ENCODE results near the gene ROBO3. TPM values are rescaled to one million over a fixed set of nuclear protein-coding genes. Genes with fewer than 3 reads are reported as not detected.

Gene ROBO3
- total and polyA plus RNA-seq, 10 donors = 13.2 to 43.2 (median 25.4) TPM

DNA sequence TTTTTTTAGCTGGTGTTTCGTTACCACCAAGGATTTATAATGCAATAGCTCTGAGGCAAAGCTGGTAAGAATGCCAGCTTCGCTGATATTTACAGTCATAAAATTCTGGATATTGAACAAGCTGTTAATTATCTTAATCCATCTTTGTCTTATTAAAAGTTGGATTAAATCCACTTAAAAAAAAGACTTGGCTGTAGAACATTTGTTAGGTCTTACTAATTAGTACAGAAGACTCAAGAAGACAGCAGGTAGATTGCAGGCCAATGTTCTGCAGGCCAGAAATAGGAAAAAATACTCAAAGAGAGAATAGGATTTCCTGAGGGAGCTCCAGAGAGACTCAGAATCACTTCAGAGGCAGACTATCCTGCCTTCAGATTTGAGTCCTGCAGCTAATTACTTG is 24.9 kb downstream of the ROBO3 start:
- intact Hi-C loops (cut with DNase I; ENCODE audit: low total_unique reads) = no loop called here

DNA sequence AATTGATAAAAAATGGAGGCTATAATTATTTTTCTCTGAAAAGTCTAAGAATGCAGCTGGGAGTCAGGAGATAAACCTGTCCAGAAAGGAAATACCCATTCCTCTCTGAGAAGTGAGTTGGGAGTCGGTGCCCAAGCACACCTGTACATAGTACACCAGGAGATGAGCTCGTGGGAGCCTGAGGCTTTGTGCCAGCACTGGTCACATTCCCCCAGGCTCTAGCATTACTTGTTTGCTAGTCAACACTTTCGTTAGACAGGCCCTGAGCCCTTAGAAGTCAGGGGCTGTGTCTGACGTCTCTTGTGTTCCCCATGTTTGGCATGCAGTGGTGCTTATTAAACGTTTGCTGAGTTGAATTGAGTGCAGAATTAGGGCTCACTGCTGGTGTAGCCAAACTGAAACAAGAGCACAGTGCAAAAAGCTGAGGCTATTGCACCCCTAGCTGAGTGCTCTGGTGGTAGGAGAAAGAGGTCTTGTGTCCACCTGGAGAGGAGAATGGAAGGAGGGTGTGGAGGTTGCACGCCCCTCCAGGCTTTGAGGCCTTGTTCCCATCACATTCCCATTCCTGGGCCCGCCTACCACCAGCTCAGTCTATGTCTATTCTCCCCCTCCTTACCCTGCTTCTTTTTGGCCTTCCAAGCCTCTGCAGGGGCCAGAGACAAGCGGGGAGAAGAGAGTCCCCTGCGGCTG is 25.6 kb downstream of the ROBO3 start:
- Histone ChIP-seq H3K27me3 (replicated peaks in 1 of 7) (peaks cover 0 to 4% (median 0%) of the 10 kb centered on the region in 7 donors), H3K4me1 (peaks cover 4 to 96% (median 53%) of the 10 kb centered on the region in 6 donors), H3K27ac (peak overlapping the region in 2 of 8 donors; percentile 14 to 88), H3K4me3 (no peak overlapping the region), H3K36me3 (peaks cover 0 to 56% (median 0%) of the 10 kb centered on the region in 6 donors), H3K9me3 (no peaks in the 10 kb centered on the region)
- intact Hi-C loops (cut with DNase I; ENCODE audit: low total_unique reads) = no loop called here
- WGBS, 5 donors = 69 to 87% (median 78%) methylated on average over 9 of the region's 9 CpGs
- DNase-seq = no peak
- no peak for TF ChIP-seq POLR2A (IDR thresholded peaks at IDR 0.05)
- TF ChIP-seq, protein P1, sequence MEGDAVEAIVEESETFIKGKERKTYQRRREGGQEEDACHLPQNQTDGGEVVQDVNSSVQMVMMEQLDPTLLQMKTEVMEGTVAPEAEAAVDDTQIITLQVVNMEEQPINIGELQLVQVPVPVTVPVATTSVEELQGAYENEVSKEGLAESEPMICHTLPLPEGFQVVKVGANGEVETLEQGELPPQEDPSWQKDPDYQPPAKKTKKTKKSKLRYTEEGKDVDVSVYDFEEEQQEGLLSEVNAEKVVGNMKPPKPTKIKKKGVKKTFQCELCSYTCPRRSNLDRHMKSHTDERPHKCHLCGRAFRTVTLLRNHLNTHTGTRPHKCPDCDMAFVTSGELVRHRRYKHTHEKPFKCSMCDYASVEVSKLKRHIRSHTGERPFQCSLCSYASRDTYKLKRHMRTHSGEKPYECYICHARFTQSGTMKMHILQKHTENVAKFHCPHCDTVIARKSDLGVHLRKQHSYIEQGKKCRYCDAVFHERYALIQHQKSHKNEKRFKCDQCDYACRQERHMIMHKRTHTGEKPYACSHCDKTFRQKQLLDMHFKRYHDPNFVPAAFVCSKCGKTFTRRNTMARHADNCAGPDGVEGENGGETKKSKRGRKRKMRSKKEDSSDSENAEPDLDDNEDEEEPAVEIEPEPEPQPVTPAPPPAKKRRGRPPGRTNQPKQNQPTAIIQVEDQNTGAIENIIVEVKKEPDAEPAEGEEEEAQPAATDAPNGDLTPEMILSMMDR (IDR thresholded peaks at IDR 0.05 in 8 of 11, conservative IDR thresholded peaks at IDR 0.05 in 3 of 11) = no peak
- TF ChIP-seq POLR2AphosphoS5 (IDR thresholded peaks at IDR 0.05) = no peak

More for the DNA sequence above, 24.9 kb downstream of the ROBO3 start:
- no peak for DNase-seq
- WGBS, 5 donors = 80 to 94% (median 88%) methylated on average over 2 of the region's 2 CpGs
- H3K27ac ChIP-seq = peak overlapping the region in 2 of 8 donors; percentile 22 to 32
- peaks cover 4 to 100% (median 57%) of the 10 kb centered on the region in 6 donors for H3K4me1 ChIP-seq
- no peak overlapping the region for H3K4me3 ChIP-seq
- peaks cover 0 to 4% (median 0%) of the 10 kb centered on the region in 7 donors for H3K27me3 ChIP-seq (replicated peaks in 1 of 7)
- no peaks in the 10 kb centered on the region for H3K9me3 ChIP-seq
- peaks cover 0 to 56% (median 0%) of the 10 kb centered on the region in 6 donors for H3K36me3 ChIP-seq
- TF ChIP-seq, protein P1 (IDR thresholded peaks at IDR 0.05 in 8 of 11, conservative IDR thresholded peaks at IDR 0.05 in 3 of 11) = no peak
- no peak for TF ChIP-seq POLR2A (IDR thresholded peaks at IDR 0.05)
- TF ChIP-seq POLR2AphosphoS5 (IDR thresholded peaks at IDR 0.05) = no peak

DNA sequence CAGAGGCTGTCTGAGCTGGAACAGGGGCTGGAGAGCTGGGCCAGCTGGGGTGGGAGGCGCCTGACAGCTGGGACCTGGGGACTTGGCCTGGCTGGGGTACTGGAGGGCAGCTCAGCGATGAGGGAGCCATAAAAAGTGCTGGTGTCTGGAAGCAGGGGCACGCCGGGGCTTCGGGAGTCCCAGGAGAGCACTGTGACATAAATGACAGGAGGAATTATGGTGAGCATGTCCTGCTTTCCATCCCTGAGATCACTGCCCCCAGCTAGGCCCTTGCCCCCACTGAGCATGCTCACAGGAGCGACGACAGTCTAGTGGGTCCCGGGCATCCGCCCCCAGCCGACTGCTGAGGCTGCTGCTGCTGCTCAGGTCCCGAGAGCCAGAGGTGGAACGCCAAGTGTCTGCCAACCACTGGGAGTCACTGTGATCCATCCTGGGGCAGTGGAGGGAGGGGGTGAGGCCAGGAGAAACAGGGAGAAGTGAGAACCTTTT is 26.2 kb downstream of the ROBO3 start:
- Histone ChIP-seq H3K27ac (peak overlapping the region in 2 of 8 donors; percentile 86 to 88), H3K4me1 (peaks cover 4 to 90% (median 50%) of the 10 kb centered on the region in 6 donors), H3K27me3 (replicated peaks in 1 of 7) (peaks cover 0 to 4% (median 0%) of the 10 kb centered on the region in 7 donors), H3K4me3 (no peak overlapping the region), H3K36me3 (peaks cover 0 to 54% (median 0%) of the 10 kb centered on the region in 6 donors), H3K9me3 (no peaks in the 10 kb centered on the region)
- WGBS, 5 donors = 61 to 85% (median 76%) methylated on average over 12 of the region's 12 CpGs
- DNase-seq = no peak
- TF ChIP-seq, protein P1 (IDR thresholded peaks at IDR 0.05 in 8 of 11, conservative IDR thresholded peaks at IDR 0.05 in 3 of 11) = no peak
- TF ChIP-seq POLR2AphosphoS5 (IDR thresholded peaks at IDR 0.05) = peak in 2 of 3 donors; percentile 51 to 70
- no peak for TF ChIP-seq POLR2A (IDR thresholded peaks at IDR 0.05)
- intact Hi-C loops (cut with DNase I; ENCODE audit: low total_unique reads) = no loop called here

DNA sequence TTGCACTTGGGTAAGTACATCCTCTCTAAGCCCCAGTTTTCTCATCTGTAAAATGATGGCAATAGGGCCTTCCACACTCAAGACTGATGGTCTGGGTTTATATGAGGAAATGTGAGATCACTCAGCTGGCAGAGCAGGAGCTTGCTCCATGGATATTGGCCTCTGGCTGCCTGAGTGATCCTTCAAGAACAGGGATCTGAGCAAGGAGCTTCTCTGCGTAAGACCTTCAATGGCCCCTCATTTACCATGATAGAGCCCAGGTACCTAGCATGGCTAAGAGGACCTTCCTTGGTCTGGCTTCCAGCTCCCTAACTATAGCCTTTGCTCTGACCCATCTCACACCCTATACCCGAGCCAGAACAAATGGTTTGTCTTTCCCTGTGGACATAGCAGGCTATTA is 26.9 kb downstream of the ROBO3 start:
- no peaks in the 10 kb centered on the region for H3K9me3 ChIP-seq
- intact Hi-C loops (cut with DNase I; ENCODE audit: low total_unique reads) = no loop called here
- no peak overlapping the region for H3K4me3 ChIP-seq
- WGBS, 5 donors = 77 to 96% (median 84%) methylated on average over 2 of the region's 2 CpGs
- TF ChIP-seq, protein P1 (IDR thresholded peaks at IDR 0.05 in 8 of 11, conservative IDR thresholded peaks at IDR 0.05 in 3 of 11) = no peak
- TF ChIP-seq POLR2AphosphoS5 (IDR thresholded peaks at IDR 0.05) (no peak), POLR2A (IDR thresholded peaks at IDR 0.05) (no peak)
- peaks cover 0 to 47% (median 0%) of the 10 kb centered on the region in 6 donors for H3K36me3 ChIP-seq
- DNase-seq = no peak
- H3K27ac ChIP-seq = peak overlapping the region in 3 of 8 donors; percentile 83 to 88 (median 86)
- peaks cover 0 to 8% (median 0%) of the 10 kb centered on the region in 7 donors for H3K27me3 ChIP-seq (replicated peaks in 1 of 7)
- H3K4me1 ChIP-seq = peaks cover 4 to 83% (median 45%) of the 10 kb centered on the region in 6 donors

Measured in spleen (tissue), 11 donors.